Effector CD8-positive, alpha-beta T cell (primary cell): ENCODE results near the gene CCDC33.

Source experiments
- DNase-seq: peaks from one replicate; lab custom pipeline; 2025; lab: John Stamatoyannopoulos, UW
- total RNA-seq, 4 experiments: gene quantifications; one replicate each; lab custom pipeline; 2026; lab: John Stamatoyannopoulos, UW

CCDC33 gene
- 0 to 0.27 (median 0) reads per million in 4 experiments for total RNA-seq

- DNase-seq = no peak
Observed at GRCh38 chr15:74235962-74236361, at the start of gene CCDC33. TSS of gene CCDC33 (plus strand) at chr15:74236326. CDS start at chr15:74236720, 394 bp downstream.

GRCh38 chr15:74188216-74188615 lies 47.9 kb upstream of the CCDC33 start:
- no peak for DNase-seq

- no peak for DNase-seq
Observed at GRCh38 chr15:74191798-74192197, 44.3 kb upstream of the CCDC33 start.

- DNase-seq = no peak
Observed at GRCh38 chr15:74192751-74193150, 43.4 kb upstream of the CCDC33 start.

GRCh38 chr15:74193299-74193718 lies 42.8 kb upstream of the CCDC33 start:
- DNase-seq = no peak

GRCh38 chr15:74193905-74194304 lies 42.2 kb upstream of the CCDC33 start:
- DNase-seq = no peak

GRCh38 chr15:74194572-74195559 lies 41.3 kb upstream of the CCDC33 start:
- no peak for DNase-seq

GRCh38 chr15:74196175-74196574 lies 40.0 kb upstream of the CCDC33 start:
- DNase-seq = no peak

- no peak for DNase-seq
Observed at GRCh38 chr15:74197176-74197965, 38.8 kb upstream of the CCDC33 start.

- no peak for DNase-seq
Observed at GRCh38 chr15:74199297-74199652, 36.9 kb upstream of the CCDC33 start.

- no peak for DNase-seq
Observed at GRCh38 chr15:74200412-74200815, 35.7 kb upstream of the CCDC33 start.

GRCh38 chr15:74200871-74201419 lies 35.2 kb upstream of the CCDC33 start:
- DNase-seq = no peak

- no peak for DNase-seq
Observed at GRCh38 chr15:74201710-74202420, 34.3 kb upstream of the CCDC33 start.

- DNase-seq = no peak
Observed at GRCh38 chr15:74202452-74203401, 33.4 kb upstream of the CCDC33 start, which contains the start of gene STRA6. TSS of gene STRA6 (minus strand) at chr15:74202787. CDS start at chr15:74202267, 520 bp downstream.

- DNase-seq = no peak
Observed at GRCh38 chr15:74203914-74204431, 32.2 kb upstream of the CCDC33 start.

GRCh38 chr15:74205582-74205947 lies 30.6 kb upstream of the CCDC33 start:
- no peak for DNase-seq

GRCh38 chr15:74206801-74207281 lies 29.3 kb upstream of the CCDC33 start:
- DNase-seq = no peak

GRCh38 chr15:74207652-74208440 lies 28.3 kb upstream of the CCDC33 start:
- DNase-seq = no peak

GRCh38 chr15:74208496-74208895 lies 27.6 kb upstream of the CCDC33 start:
- no peak for DNase-seq
